Ureter (tissue), 1 donor: ENCODE measurements around the gene TTC28. TPM values are rescaled to one million over a fixed set of nuclear protein-coding genes. Genes with fewer than 3 reads are reported as not detected.
"Not testable (repeated sequence)": the region's sequence is repeated elsewhere in the genome, so short reads cannot be mapped to it uniquely, and the experiment has no call there.

Experiments
- DNase-seq: peaks from one replicate; pipeline ENCODE4 v3.0.0-alpha.2; 2020; ENCODE audit warnings: low spot score
- total RNA-seq: library from RNA; stranded (reverse); gene quantifications from one replicate; pipeline ENCODE4 v1.2.4, GENCODE V29; 2023
- donor health status: DM: yes; HTN: yes; CAD: no.

Gene TTC28
- total RNA-seq, 1 donor from 2014 or later, result 56.8 TPM

DNA sequence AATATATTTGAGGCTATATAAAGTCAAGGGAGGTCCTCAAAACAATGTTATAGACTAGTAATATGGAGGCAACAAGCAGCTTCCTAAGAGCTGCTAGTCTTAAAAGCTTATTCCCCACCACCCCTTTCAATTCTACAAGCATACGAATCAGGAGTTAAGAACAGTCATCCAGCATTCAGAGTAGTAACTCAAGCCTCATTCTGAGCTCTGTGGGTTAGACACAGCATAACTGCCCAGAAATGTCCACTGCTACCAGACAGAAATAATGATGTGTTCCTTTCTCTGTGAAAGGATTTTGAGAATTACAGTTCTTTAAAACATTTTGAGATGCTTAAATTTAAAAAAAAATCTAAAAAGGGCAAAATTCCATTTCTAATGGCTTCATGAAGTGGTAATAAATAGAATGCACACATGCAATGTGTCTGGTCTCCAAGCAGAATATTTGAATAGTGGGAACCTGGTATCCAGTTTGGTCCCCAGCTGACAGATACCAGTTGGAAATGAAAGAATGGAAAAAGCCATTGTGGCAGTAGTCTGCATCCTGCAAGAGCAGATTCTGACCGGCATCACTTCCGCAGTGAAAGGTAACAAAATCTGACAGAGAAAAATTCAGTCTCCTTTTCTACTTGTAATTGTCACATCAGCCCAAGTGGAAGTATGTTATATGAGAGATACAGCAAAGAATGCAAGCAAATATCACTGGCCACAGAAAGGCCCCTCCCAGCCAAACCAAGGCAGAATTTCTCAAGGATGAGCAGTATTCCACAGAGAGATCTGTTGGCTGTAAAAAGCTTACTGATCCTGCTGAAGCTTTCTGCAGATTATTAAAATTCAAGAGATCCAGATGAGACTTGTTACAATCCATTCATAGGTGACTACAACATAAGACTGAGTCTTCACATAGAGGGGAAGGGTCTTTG is 449.8 kb downstream of the TTC28 start:
- no peak for DNase-seq

DNA sequence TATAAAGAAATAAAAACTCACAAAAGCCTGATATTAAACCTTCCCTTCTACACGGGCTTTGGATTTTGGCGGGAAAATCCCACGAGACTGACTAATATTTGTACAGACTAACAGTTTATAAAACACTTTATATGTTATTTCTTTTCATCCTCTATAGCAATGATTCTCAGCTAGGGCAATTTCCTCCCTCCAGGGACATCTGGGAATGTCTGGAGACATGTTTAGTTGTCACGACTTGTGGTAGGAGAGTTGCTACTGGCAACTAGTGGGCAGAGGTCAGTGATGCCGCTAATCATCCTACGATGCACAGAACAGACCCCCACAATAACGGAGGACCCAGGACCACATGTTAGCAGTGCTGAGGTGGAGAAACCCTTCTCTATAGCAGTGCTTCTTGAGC is 455.8 kb downstream of the TTC28 start:
- DNase-seq, result no peak

DNA sequence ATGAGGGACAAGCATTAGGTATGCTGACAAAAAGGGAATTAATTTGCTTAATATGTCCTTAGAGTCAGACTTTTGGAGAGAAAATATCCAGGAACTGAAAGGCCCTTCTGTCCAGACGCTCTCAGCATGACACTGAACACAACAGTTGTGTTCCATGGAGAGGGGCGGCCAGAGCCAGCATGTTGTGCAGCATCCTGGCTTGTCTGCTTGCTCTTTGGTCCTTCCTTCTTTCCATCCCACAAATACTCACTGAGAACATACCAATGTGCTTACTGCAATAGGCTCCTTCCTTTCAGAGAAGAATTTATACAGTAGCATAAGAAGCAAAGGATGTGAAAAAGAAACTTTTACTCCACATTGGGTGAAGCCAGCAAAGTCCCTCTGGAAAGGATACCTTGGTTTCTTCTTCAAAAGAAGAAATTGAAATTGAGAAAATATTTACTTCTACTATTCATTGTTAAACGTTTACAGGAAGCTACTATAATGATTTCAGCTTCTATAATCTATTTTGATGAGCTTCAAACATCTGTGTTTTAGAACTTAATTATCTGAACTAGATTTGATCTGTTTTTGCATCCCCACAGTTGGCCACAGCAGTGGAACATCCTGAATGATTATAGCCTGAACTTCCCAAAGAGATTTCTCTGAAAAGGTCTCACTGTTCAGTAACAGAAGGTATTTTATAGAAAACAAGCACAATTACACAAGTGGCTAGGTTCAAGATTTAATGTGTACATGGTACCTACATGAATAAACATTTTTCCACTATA is 456.5 kb downstream of the TTC28 start:
- no peak for DNase-seq

DNA sequence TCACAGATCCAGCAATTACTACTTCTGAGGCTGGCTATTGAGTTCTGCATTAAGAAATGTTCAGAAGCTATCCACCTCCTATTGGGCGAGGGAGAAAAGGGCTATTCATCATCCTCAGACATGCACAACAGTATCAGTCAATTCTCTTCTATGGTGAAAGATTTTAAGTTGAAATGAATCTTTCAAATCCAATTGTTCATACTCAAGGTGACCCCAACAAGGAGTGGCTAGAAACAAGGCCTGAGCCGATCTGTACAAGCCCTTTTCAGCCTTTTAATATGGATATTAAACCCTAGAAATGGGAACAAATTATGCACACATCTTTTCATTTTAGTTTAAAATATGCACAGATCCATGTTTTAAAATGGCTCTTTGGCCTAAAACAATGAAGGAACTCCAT is 457.1 kb downstream of the TTC28 start:
- no peak for DNase-seq

DNA sequence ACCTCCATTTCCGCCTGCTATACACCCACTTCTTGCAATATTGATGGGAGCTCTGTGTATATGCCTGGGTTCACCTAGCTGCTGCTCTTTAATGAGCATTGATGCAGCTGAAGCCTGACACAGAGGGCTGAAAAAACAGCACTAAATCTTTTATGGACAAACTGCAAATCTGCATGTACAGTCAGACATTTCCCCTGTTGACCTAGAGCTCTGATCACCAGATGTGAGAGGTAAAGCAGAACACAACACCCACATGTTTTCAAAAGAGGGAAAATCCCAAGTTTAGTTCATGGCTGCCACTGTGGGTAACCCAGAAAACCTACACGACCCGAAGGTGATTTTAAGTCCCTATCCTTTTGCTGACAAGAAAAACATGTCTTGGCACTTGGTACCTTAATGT is 457.6 kb downstream of the TTC28 start:
- DNase-seq, result no peak

DNA sequence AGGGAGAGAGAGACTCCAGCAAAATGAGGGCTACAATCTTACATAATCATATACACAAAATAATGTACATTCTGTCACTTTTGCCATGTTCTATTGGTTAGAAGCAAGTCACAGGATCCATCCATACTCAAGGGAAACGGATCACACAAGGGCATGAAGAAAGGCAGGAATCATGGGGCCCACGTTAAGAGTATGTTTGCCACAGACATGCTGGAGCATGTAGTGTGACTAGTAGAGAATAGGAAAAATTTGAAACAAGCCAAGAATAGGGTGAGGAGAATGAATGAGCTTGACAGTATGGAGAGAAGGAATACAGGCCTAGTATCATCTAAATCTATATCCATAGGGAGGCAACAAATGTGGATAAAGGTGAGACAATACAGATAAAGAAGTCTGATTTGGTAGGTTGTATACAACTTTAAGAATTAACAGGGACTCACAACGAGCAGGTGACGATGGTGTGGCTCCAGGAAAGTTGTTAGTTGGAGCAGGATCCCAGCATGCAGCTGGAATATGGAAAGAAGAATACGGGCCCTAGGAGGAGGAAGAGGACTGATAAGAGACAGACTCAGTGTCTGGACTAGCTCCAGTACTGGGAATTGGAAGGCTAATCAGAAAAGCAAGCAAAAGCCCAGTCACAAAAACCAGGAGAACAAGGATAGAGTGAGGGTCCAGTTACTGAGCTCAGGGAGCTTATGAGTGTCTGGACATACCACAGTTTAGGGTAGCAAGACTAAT is 458.8 kb downstream of the TTC28 start:
- no peak for DNase-seq

DNA sequence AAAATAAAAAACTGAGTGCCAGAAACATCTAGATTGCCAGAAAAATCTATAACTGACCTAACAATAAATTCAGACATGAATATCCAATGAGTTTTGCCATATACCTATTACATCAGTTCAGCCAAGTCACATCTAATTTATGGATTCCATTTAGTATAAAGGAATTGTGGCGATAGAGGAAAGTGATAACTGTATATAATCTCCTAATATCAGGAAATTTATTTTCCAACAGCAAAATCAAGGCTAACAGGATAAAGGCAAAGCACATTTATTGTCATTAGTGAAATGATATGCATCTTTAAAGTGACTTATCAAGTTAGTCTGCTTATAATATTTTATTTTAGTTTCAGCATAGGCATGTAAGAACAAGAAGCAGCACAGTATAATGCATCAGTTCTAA is 462.4 kb downstream of the TTC28 start:
- DNase-seq, result no peak

DNA sequence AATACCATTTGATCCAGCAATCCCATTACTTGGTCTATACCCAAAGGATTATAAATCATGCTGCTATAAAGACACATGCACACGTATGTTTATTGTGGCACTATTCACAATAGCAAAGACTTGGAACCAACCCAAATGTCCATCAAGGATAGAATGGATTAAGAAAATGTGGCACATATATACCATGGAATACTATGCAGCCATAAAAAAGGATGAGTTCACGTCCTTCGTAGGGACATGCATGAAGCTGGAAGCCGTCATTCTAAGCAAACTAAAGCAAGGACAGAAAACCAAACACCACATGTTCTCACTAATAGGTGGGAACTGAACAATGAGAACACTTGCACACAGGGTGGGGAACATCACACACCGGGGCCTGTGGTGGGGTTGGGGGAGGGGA is 464.9 kb downstream of the TTC28 start:
- DNase-seq, result not testable (repeated sequence)

DNA sequence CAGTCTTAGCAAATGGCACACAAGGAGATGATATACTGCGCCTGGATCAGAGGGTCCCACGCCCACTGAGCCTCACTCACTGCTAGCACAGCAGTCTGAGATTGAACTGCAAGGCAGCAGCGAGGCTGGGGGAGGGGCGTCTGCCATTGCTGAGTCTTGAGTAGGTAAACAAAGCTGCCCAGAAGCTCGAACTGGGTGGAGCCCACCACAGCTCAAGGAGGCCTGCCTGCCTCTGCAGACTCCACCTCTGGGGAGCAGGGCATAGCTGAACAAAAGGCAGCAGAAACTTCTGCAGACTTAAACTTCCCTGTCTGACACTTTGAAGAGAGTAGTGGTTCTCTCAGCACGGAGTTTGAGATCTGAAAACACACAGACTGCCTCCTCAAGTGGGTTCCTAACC is 470.2 kb downstream of the TTC28 start:
- DNase-seq, result not testable (repeated sequence)

DNA sequence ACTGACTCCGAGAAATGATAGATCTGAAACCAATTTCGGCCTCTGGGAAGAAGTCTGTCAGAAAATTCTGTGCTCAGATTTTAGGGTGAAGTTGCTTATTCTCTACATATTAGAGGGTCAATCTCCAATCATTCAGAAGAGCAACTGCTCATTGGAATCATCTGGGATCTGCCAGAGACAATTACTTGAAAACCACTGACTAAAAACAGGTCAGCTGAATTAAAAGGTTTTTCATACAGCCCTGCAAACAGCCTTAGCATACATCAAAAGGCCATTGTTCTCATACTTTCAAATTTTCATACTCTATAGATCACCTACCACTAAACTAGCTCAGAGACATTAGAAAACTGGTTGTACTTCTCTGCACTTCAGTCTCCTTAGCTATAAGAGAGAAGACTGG is 470.9 kb downstream of the TTC28 start:
- DNase-seq, result no peak

DNA sequence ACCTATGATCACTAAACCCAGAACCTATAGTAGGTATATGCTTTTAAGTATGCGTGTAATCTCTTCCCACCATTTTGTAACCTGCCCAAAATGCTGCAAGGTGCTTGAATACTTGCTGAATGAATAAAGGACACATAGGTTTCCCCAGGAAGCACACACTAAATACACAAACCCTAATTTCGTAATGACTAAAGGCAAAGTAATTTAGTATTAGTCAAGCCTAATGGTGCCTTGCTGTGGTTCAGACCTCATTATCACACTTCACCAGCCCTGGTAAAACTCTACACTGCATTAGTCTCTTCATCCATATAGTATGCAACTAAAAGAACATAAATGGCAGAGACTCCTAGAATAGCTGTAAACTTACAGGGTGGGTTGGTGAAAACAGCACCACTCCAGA is 471.6 kb downstream of the TTC28 start:
- no peak for DNase-seq

DNA sequence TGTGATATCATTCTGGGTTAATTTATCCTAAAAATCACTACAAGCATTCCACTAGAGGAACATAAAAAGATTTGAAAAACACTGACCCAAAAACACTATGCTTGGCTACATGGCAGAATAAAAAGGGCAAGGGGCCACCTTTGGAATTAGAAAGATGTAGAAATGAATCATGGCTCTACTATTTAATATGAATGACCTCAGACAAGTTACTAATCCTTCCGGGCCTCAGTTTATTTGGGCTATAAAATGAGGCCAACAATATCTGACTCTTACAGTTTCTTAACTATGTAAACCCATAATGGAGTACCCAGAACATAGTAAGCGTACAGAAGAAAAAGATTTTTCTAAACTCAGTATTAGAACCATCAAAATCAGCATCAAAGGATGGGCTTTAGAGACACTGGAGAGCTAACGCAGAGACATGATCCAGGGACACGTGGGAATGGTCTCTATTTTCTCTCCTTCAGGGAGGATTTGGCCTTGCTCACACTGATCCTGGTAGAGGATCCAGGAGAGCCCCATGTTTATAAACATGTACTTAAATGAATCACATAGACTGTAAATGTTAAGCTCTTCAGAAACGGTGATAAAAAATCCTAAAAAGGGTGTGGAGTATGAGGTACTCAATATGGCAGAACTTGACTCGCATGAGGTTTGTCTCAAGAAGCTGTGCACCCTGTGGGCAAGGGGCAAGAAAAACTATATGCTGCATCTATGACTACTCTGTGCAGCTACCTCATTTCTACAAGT is 472.2 kb downstream of the TTC28 start:
- no peak for DNase-seq

DNA sequence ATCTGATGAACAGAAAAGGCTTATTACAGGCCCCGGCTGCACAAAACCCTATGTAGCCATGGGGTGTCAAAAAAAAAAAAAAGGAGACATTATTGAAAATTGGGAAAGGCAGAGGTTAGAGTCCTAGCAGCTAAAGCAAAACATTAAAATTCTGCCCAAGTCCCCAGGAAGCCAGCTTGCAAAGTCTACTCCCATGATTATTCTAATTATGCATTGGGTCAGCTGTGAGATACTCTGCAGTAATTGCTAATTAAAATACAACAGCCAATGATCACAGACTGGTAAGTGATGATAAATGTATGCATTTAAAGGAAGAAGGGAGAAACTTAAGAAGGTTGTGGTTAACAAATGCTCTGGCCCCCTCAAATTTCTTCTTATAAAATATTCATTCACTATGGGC is 473.7 kb downstream of the TTC28 start:
- no peak for DNase-seq

DNA sequence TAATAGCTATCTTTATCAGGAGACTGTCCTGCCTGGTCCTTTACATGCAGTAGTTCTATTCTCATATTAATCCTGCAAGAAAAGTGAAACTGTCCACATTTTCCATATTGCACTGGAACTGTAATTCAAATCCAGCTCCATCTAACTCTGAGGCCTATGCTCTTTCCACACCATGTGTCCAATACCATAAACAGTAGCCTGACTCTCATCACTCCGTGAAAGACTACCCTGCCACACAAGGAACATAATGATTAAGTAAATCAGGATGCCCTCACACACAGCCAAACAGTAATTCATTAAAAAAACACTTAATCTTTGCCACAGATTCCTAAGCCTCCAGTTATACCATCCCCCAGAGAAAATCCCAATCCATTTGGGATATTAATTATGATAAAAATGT is 475.3 kb downstream of the TTC28 start:
- DNase-seq, result no peak

DNA sequence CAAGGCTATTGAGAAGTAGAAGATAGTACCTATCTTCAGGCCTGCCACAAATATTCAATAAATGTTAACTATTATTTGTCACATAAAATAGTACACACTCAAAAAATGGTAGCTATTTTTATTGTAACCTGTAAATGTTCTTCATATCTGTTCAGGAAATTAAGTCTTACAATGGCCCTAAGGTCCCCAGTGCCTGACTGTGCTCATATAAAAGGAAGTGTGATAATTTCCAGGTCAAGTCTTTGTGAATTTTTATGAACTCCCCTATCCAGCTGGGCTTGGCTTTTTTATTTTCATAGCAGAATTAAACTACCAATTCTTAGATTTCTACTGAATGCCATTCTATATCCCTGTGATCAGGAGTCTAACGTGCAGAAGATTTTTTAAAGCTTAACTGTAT is 476.4 kb downstream of the TTC28 start:
- DNase-seq, result no peak

DNA sequence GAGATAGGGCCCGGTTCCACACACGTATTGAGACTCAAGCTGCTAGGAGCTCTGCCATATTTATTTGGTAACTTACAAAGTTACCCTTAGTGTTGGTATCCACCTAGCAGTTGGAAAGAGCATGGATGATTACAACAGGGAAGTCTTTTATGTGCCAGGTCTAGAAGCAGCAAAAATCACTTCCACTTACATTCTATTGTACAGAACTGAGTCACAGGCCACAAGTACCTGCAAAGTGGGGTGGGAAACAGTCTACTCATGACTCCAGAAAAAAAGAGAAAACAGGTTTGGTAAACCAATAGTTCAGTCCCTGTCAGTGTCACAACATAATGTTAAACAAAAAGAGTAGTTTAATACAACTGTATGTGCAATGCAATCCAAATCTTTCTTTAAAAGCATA is 480.9 kb downstream of the TTC28 start:
- DNase-seq, result no peak

DNA sequence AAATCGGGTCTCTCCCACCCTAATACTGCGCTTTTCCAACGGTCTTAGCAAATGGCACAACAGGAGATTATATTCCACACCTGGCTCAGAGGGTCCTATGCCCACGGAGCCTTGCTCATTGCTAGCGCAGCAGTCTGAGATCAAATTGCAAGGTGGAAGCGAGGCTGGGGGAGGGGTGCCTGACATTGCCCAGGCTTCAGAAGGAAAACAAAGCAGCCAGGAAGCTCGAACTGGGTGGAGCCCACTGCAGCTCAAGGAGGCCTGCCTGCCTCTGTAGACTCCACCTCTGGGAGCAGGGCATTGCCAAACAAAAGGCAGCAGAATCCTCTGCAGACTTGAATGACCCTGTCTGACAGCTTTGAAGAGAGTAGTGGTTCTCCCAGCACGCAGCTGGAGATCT is 488.1 kb downstream of the TTC28 start:
- DNase-seq, result not testable (repeated sequence)

DNA sequence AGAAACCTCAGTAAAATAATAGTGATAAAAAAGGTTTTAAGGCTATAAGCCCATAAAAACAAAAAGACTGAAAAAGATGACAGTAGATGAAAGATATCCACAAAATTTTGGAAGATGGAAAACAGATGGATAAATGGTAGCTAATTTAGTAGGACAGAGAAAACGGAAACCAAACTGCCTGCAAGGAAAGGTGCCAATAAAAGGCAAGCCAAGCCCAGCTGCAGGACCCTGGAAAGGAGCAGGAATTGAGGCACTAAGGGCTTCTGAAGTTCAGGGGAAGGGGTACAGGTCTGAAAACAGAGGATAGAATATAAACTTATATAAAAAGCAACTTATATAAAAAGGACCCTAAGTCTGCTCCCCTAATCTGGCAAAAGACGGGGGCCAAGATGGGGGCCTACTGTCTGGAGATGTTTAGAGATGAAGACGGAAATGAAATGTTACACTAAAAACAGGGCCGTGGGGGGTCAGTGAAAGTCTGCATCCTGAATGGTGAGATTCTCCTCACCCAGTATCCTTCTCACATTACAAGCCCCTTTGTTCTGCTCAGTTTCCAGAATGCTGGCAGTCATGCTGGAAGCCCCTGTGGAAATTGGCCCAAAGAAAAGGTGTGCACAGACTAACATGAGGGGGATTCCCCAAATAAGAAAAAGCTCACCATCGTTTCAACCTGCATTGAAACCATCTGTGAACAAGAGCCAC is 491.3 kb downstream of the TTC28 start:
- DNase-seq, result no peak

DNA sequence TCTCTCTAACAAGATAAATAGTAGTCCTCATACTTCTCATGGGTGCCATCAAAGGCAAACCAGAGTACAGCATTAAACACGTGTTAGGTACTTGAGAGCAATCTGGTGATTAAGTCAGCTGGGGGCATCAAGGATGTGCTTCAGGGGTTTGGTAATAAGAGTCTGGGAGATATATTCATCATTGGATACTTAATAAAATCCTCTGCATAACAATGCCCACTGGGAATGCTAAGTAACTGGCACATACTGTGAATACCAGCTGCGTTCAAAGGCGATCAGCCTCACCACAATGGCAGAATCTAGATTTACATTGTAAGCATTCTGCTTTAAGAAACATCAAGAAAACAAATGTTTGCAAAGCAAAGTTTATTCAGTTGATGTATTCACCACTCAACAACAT is 492.0 kb downstream of the TTC28 start:
- no peak for DNase-seq

DNA sequence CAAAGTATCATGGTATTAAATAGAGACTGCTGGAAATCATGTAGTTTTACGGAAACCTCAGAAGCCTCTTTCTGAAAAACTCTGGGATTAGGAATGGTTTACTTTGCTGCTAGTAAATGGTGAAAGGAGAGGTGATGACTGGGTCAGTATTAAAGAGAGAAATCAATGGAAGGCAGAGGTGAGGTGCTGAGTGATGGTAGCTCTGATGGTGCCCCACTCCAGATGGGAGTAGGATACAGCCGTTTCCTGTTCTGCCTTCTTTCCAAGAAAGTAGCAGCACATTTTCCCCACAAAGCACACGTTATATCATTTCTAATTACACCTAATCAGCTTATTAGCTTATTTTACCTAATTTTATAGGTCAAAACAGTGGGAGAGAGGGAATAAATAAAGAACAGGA is 493.0 kb downstream of the TTC28 start:
- no peak for DNase-seq

DNA sequence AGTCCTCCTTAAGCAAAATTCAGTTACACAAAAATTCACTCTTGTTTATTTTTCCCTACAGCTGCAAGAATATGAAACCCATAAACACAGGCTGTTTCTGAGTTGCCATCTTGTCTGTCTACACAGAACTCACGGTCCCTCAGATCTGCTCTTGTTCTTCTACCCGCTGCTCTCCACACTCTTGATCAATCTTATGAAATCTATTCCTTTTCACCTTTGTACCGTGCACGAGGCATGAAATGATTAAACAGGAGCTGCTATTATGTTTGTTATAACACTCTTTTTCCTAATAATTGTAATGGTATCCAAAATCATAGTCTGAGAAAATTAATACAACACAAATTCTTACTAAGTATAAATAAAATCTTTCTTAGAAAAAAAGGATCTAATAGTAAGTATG is 494.5 kb downstream of the TTC28 start:
- no peak for DNase-seq
